SW480 (cell line): ENCODE measurements around the gene FRMD4B.
"Not testable (repeated sequence)": the region's sequence is repeated elsewhere in the genome, so short reads cannot be mapped to it uniquely, and the experiment has no call there.

Experiments
- DNase-seq: peaks from one replicate; pipeline ENCODE4 v3.0.0-alpha.2; 2016; ENCODE audit warnings: low spot score

Gene FRMD4B

DNA sequence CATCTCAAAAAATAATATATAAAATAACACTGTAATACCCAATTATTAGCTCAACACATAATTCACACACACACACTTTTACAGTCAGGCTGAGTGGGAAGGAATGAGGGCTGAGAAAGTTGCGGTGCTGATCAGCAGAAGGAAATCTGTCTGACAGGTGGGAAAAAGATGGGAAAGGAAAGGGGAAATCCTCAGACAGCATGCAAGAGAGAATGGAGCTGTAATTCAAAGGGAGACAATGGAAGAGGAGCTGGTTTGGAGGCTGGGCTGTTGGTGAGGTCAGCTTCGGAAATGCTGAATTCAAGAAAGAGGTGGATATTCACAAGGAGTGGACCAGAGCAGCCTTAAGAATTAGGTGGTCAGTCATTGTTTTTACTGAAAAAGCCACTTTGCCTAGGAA is 141.8 kb downstream of the FRMD4B start:
- no peak for DNase-seq

GRCh38 chr3:69241769-69242168 is 144.1 kb downstream of the FRMD4B start:
- no peak for DNase-seq

- DNase-seq, result no peak
Observed at GRCh38 chr3:69240651-69241568, 145.0 kb downstream of the FRMD4B start.

DNA sequence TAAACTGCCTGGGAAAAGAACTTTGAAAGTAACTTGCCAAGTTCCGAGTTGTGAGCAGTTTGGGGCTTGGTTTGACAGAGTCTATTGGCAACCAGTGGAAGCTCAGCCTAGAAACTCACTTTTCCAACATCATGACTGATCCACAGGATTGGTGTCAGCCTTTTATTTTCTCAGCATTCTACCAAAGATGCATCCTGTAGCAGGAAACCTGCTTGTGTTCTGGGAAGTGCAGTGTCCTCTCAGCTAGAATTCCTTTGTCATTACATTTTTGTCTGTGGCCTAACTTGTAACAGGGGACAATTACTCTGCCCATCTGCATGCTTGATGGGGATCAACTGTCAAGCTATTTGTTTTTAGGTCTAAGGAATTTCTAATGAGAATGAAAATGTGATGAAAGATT is 146.8 kb downstream of the FRMD4B start:
- DNase-seq, result no peak

GRCh38 chr3:69236812-69237707 is 148.8 kb downstream of the FRMD4B start:
- no peak for DNase-seq

DNA sequence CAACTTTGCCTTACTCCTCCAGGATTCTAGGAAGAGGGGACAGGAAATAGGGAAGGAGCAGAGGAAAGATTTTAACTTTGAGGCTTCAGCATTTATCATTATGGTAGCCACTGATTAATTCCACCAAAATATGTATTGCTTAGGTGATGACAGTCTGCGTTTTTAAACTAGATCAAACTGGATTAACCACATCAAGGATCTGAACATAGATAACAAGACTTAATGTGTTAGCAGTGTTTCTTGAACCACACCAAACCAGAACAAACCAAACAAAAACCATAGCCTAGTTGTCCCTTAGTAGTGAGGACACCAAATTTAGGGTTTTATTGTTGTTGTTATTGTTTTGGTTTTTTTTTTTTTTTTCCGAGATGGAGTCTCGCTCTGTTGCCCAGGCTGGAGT is 150.0 kb downstream of the FRMD4B start:
- DNase-seq, result no peak

GRCh38 chr3:69235227-69235626 is 150.7 kb downstream of the FRMD4B start:
- DNase-seq, result not testable (repeated sequence)

GRCh38 chr3:69232482-69232881 is 153.4 kb downstream of the FRMD4B start:
- DNase-seq, result no peak

- DNase-seq, result peak; percentile 61
Observed at GRCh38 chr3:69231929-69232440, 153.9 kb downstream of the FRMD4B start.

GRCh38 chr3:69226071-69226470 is 159.8 kb downstream of the FRMD4B start:
- DNase-seq, result no peak

GRCh38 chr3:69219101-69219708 is 166.7 kb downstream of the FRMD4B start:
- DNase-seq, result no peak

- DNase-seq, result no peak
Observed at GRCh38 chr3:69218079-69218478, 167.8 kb downstream of the FRMD4B start.

- DNase-seq, result no peak
Observed at GRCh38 chr3:69216981-69217380, 168.9 kb downstream of the FRMD4B start.

DNA sequence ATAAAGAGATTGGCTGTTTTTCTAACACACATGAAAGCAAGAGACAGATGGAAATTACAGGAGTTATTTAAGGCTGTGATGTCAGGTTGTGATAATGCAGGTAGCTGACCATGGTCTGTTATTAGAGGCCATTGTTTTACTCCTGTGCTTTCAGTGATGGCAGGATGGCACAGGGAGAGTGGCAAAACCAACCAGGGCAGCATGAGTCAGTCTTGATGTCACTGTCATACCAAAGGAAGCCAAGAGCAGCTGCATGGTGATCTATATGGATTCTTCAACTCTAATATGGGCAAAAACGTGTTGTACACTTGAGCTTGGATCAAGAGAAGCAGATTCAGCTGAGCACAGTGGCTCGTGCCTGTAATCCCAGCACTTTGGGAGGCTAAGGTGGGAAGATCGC is 171.6 kb downstream of the FRMD4B start:
- peak; percentile 9 for DNase-seq

DNA sequence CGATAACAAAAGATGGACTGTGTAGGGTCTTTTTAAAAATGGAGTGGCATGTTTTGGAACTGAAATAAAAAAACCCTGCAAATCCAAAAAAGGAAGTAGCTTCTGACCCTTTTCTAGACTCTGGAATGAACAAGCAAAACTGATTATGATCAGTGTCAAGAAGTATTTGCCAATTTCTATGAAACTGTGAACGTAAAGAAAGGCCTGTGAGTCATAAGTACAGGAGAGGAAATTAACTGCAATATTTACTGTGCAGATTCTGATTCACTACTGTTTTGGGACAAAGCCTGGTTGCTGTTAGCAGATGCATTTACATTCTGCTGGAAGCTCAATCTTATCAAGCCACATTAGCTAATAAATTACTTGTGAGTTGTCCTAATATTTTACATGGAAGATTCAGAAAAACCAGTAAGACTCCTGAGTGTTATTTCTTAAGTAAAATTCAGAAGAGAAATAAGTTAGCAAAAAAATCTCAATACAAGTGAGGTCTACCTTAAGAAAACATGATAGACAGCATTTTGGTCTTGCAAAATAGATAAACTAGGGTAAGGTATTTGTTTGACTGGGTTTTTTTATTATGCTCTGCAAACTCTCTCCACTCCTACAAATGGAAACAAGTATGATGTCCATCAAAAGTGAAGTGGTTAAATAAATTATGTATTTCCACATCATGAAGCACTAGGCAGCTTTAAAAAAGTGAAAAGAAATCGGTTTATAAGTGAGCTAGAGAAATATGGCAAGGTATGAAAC is 173.3 kb downstream of the FRMD4B start:
- peak; percentile 12 for DNase-seq

DNA sequence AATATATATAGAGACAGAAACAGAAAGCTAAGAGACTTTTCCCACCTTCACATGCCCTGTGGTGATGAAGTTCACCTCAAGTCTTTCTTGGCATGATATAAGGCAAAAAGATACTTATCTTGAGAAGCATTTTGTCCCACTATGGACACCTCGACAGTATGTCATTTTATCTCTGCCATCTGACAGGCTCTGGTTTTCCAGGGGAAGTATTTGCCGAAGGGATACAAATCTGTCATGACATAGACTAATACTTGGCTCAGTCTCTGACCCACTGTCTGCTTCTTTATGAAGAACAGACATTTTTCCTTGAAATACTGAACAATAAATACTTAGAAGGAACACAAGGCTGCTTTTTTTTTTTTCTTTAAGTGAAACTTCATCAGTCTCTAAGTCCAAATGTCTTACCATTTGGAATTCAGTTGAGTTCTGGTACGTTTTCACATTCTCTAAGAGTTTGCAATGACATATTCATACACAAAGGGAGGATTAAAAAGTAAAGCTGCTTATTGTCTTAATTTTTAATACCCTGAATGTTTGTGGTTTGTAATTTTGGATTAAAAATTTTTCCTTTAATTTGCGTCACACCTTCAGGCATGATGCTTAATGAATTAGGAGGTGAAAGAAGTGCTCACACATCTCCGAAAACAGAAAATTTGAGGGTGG is 175.7 kb downstream of the FRMD4B start:
- no peak for DNase-seq

- no peak for DNase-seq
Observed at GRCh38 chr3:69209413-69209812, 176.5 kb downstream of the FRMD4B start.

DNA sequence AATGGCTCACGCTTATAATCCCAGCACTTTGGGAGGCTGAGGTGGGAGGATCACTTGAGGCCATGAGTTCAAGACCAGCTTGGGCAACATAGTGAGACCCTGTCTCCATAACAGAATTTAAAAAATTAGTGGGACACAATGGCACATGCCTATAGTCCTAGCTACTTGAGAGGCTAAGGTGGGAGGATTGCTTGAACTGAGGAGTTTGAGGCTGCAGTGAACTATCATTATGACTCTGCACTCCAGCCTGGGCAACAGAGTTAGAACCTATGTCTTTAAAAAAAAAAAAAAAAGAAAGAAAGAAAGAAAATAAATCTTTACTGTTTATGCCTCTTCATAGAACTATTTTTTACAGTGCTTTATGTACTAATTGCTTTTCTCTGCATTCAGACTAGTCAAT is 178.9 kb downstream of the FRMD4B start:
- no peak for DNase-seq

GRCh38 chr3:69205385-69205784 is 180.5 kb downstream of the FRMD4B start:
- no peak for DNase-seq

DNA sequence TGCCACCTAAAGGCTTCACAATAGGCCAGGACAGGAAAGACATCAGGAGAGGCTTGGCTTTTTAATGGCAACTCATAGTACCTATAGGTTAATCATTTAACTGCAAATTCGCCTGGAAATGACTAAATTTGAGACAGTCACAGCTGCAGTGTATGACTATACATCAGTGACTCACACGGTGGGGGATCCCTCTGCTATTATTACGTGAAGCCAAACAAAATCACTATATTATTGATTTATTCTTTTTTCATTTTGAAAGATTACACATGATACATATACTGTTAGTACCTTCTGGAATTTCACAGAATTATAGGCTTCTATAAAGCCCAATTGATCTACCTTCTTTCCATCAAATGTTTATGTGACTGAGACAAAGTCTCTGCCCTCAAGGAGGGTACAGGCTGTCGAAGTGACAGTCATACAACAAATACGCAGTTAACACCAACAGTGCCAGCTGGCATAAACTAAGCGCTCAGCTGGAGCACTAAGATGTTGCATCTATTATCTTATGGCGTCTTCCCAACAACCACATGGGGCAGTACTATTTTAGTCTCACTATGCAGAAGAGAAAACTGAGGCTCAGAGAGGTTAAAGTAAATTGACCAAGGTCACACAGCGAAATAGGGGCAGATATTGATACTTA is 181.5 kb downstream of the FRMD4B start:
- no peak for DNase-seq
